Lower leg skin (tissue), 3 donors: Measurements from ENCODE around the gene EML1.

Experiments
- POLR2A ChIP-seq, 2 donors: fragments of 450-650 bp; IDR thresholded peaks; one replicate each; pipeline ENCODE4 v1.6.1; 2016 to 2017; ENCODE audit warnings: antibody characterized with exemption in 2 of 2, mild to moderate bottlenecking in 1 of 2, moderate library complexity in 1 of 2
- TF ChIP-seq, protein P1 (sequence below), 3 donors: fragments of 450-650 bp; IDR thresholded peaks; one replicate each; pipeline ENCODE4 v1.5.1; 2016; ENCODE audit warnings: antibody characterized with exemption in 3 of 3, mild to moderate bottlenecking in 3 of 3, moderate library complexity in 2 of 3

DNA sequence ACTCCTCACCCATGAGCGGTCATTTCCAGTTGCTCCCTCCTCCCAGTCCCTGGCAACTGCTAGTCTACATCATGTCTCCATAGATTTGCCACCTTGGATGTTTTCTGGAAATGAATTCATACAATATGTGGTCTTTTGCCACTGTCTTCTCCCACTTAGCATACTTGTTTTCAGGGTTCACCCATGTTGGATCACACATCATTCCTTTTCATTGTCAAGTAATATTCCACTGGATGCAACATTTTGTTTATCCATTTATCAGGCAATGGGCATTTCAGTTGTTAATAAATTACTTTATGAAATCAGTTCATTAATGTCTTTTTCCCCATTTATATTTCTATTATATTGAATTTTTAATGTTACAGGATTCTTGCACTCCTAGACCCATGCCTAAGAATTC lies 64.3 kb downstream of the EML1 start:
- TF ChIP-seq, protein P1, sequence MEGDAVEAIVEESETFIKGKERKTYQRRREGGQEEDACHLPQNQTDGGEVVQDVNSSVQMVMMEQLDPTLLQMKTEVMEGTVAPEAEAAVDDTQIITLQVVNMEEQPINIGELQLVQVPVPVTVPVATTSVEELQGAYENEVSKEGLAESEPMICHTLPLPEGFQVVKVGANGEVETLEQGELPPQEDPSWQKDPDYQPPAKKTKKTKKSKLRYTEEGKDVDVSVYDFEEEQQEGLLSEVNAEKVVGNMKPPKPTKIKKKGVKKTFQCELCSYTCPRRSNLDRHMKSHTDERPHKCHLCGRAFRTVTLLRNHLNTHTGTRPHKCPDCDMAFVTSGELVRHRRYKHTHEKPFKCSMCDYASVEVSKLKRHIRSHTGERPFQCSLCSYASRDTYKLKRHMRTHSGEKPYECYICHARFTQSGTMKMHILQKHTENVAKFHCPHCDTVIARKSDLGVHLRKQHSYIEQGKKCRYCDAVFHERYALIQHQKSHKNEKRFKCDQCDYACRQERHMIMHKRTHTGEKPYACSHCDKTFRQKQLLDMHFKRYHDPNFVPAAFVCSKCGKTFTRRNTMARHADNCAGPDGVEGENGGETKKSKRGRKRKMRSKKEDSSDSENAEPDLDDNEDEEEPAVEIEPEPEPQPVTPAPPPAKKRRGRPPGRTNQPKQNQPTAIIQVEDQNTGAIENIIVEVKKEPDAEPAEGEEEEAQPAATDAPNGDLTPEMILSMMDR (IDR thresholded peaks at IDR 0.05), result no peak
- TF ChIP-seq POLR2A (IDR thresholded peaks at IDR 0.05), result no peak
